CD1c-positive myeloid dendritic cell (primary cell): ENCODE results near the gene ERGIC1.
A peak's percentile ranks its signal among the peaks of the same experiment; 100 is the strongest.
"Not testable (repeated sequence)": the region's sequence is repeated elsewhere in the genome, so short reads cannot be mapped to it uniquely, and the experiment has no call there.

Experiments used
- DNase-seq: peaks from one replicate; pipeline ENCODE4 v3.0.0-alpha.2; 2016; ENCODE audit errors: extremely low spot score

ERGIC1 gene

GRCh38 chr5:172846677-172847076, 12.6 kb downstream of the ERGIC1 start:
- no peak for DNase-seq

- DNase-seq, result not testable (repeated sequence)
These were observed 13.5 kb downstream of the ERGIC1 start for GRCh38 chr5:172847584-172847983.

- no peak for DNase-seq
These were observed 14.4 kb downstream of the ERGIC1 start for GRCh38 chr5:172848419-172848818.

GRCh38 chr5:172849606-172850453, 15.8 kb downstream of the ERGIC1 start:
- DNase-seq, result peak; percentile 49

- no peak for DNase-seq
These were observed 16.4 kb downstream of the ERGIC1 start for GRCh38 chr5:172850454-172850797.

GRCh38 chr5:172851254-172851653, 17.2 kb downstream of the ERGIC1 start:
- DNase-seq, result not testable (repeated sequence)

- no peak for DNase-seq
These were observed 18.7 kb downstream of the ERGIC1 start for GRCh38 chr5:172852490-172853354.

- no peak for DNase-seq
These were observed 19.4 kb downstream of the ERGIC1 start for GRCh38 chr5:172853355-172853975.

GRCh38 chr5:172854451-172854871, 20.4 kb downstream of the ERGIC1 start:
- no peak for DNase-seq

- DNase-seq, result no peak
These were observed 20.9 kb downstream of the ERGIC1 start for GRCh38 chr5:172854971-172855370.

GRCh38 chr5:172855597-172856292, 21.7 kb downstream of the ERGIC1 start:
- no peak for DNase-seq

- no peak for DNase-seq
These were observed 22.3 kb downstream of the ERGIC1 start for GRCh38 chr5:172856336-172856735.

GRCh38 chr5:172857982-172858381, 23.9 kb downstream of the ERGIC1 start:
- no peak for DNase-seq

GRCh38 chr5:172858511-172858989, 24.5 kb downstream of the ERGIC1 start:
- no peak for DNase-seq

- DNase-seq, result no peak
These were observed 25.1 kb downstream of the ERGIC1 start for GRCh38 chr5:172858990-172859811.

- no peak for DNase-seq
These were observed 25.9 kb downstream of the ERGIC1 start for GRCh38 chr5:172859966-172860365.

GRCh38 chr5:172860520-172861443, 26.7 kb downstream of the ERGIC1 start:
- no peak for DNase-seq

GRCh38 chr5:172861461-172861860, 27.4 kb downstream of the ERGIC1 start:
- no peak for DNase-seq

GRCh38 chr5:172862165-172862801, 28.2 kb downstream of the ERGIC1 start:
- DNase-seq, result no peak
